ENCODE data around the gene SASH3. TPM values are rescaled to one million over a fixed set of nuclear protein-coding genes. Genes with fewer than 3 reads are reported as not detected.

Gene SASH3
- total RNA-seq, 4 donors from 2014 or later: 10.4 to 20.4 (median 15.0) TPM

GRCh38 chrX:129840344-129840743 is 60.6 kb downstream of the SASH3 start:
- TF ChIP-seq POLR2A (IDR thresholded peaks at IDR 0.05): no peak
- no peak for TF ChIP-seq CTCF (IDR thresholded peaks at IDR 0.05)
- TF ChIP-seq EP300 (IDR thresholded peaks at IDR 0.05): no peak
- Histone ChIP-seq H3K36me3 (no peaks in the 10 kb centered on the region), H3K4me1 (peaks cover 0 to 7% (median 0%) of the 10 kb centered on the region in 4 donors), H3K9me3 (no peaks in the 10 kb centered on the region), H3K27ac (no peak overlapping the region), H3K27me3 (no peaks in the 10 kb centered on the region), H3K4me3 (peak overlapping the region in 1 of 4 donors; percentile 3)
- no peak for DNase-seq (ENCODE audit: low spot score in 2 of 2)
- WGBS, 2 donors: 46 to 55% methylated on average over 4 to 5 of the region's 5 CpGs

GRCh38 chrX:129842510-129843208 is 62.9 kb downstream of the SASH3 start:
- Histone ChIP-seq H3K4me1 (peaks cover 0 to 7% (median 0%) of the 10 kb centered on the region in 4 donors), H3K27me3 (no peaks in the 10 kb centered on the region), H3K36me3 (no peaks in the 10 kb centered on the region), H3K4me3 (peak overlapping the region; percentile 44 to 79 (median 65)), H3K9me3 (no peaks in the 10 kb centered on the region), H3K27ac (peak overlapping the region in 3 of 4 donors; percentile 72 to 89 (median 82))
- peak in 1 of 2 donors; percentile 14 for DNase-seq (ENCODE audit: low spot score in 2 of 2)
- TF ChIP-seq POLR2A (IDR thresholded peaks at IDR 0.05) (peak in 1 of 2 donors; percentile 7), CTCF (IDR thresholded peaks at IDR 0.05) (no peak), EP300 (IDR thresholded peaks at IDR 0.05) (no peak)
- 4 to 47% methylated on average over 15 to 17 of the region's 17 CpGs for WGBS, 2 donors

- Histone ChIP-seq H3K4me1 (peaks cover 0 to 7% (median 0%) of the 10 kb centered on the region in 4 donors), H3K9me3 (no peaks in the 10 kb centered on the region), H3K27me3 (no peaks in the 10 kb centered on the region), H3K36me3 (no peaks in the 10 kb centered on the region), H3K4me3 (peak overlapping the region; percentile 44 to 79 (median 65)), H3K27ac (peak overlapping the region; percentile 71 to 89 (median 77))
- WGBS, 2 donors: 0 to 54% methylated on average over 5 to 23 of the region's 23 CpGs
- no peak for TF ChIP-seq CTCF (IDR thresholded peaks at IDR 0.05)
- no peak for DNase-seq (ENCODE audit: low spot score in 2 of 2)
Observed at GRCh38 chrX:129843209-129843458, 63.4 kb downstream of the SASH3 start.

GRCh38 chrX:129843459-129844306 is 63.9 kb downstream of the SASH3 start, which contains the start of gene ZDHHC9:
Gene ZDHHC9, minus strand, starts transcription at chrX:129843886. Its CDS starts 1,941 bp downstream, at chrX:129841945.
- no peaks in the 10 kb centered on the region for H3K9me3 ChIP-seq
- 2 to 46% methylated on average over 13 to 66 of the region's 72 CpGs for WGBS, 2 donors
- H3K36me3 ChIP-seq: no peaks in the 10 kb centered on the region
- peak within 1 kb of the TSS; percentile 71 to 89 (median 77) for H3K27ac ChIP-seq
- DNase-seq (ENCODE audit: low spot score in 2 of 2): peak; percentile 77 to 87
- peaks cover 0 to 3% of the 10 kb centered on the region in 2 donors for H3K27me3 ChIP-seq
- peaks cover 0 to 7% (median 0%) of the 10 kb centered on the region in 4 donors for H3K4me1 ChIP-seq
- H3K4me3 ChIP-seq: peak within 1 kb of the TSS; percentile 44 to 79 (median 65)
- TF ChIP-seq POLR2A (IDR thresholded peaks at IDR 0.05) (peak; percentile 43 to 67), EP300 (IDR thresholded peaks at IDR 0.05) (peak in 1 of 2 donors; percentile 77), CTCF (IDR thresholded peaks at IDR 0.05) (peak in 3 of 5 experiments; percentile 7 to 48 (median 31))

Small RNA genes lying within 50 kb of the gene (small RNA-seq; reads per million reads assigned to genes)
- not detected for gene RF00017

Other genes starting within 250 kb of the SASH3 start
- gene OCRL, start 239.7 kb upstream of the SASH3 start, total RNA-seq: 10 to 100 TPM; 14.7 to 23.0 (median 22.6) TPM
- gene APLN, start 125.0 kb upstream of the SASH3 start, total RNA-seq: under 1 TPM in 3 of 4 donors, not detected in 1; 0.20 to 0.60 (median 0.21) TPM
- 10 to 100 TPM in 1 of 4 donors, 1 to 10 TPM in 2, under 1 TPM in 1; 0.87 to 10.0 (median 5.2) TPM for gene XPNPEP2, start 41.0 kb upstream of the SASH3 start, total RNA-seq
- gene ZDHHC9, start 63.9 kb downstream of the SASH3 start, total RNA-seq: 10 to 100 TPM; 14.0 to 27.6 (median 19.1) TPM
- gene UTP14A, start 126.2 kb downstream of the SASH3 start, total RNA-seq: 10 to 100 TPM; 14.9 to 27.6 (median 17.7) TPM
- gene BCORL1, start 202.7 kb downstream of the SASH3 start, total RNA-seq: 10 to 100 TPM in 1 of 4 donors, 1 to 10 TPM in 3; 4.7 to 10.0 (median 9.0) TPM